GM06990 (cell line): ENCODE measurements around the gene P2RY13.

Experiments used
- DNase-seq: peaks from one replicate; pipeline ENCODE4 v3.0.0-alpha.2; 2011; ENCODE audit not compliant: insufficient read length; ENCODE audit errors: extremely low read depth
- H3K27me3 ChIP-seq: replicated peaks from 2 replicates; pipeline ENCODE4 v1.6.0; 2011; ENCODE audit warnings: low read length; ENCODE audit not compliant: control insufficient read depth, insufficient read depth
- H3K36me3 ChIP-seq: 2 replicates; pipeline ENCODE4 v1.5.1; 2011; ENCODE audit warnings: low read length; ENCODE audit not compliant: control insufficient read depth, insufficient read depth
- H3K4me3 ChIP-seq: replicated peaks from 2 replicates; pipeline ENCODE4 v1.5.1; 2011; ENCODE audit warnings: low read depth, mild to moderate bottlenecking, control low read depth, low read length
- TF ChIP-seq, protein P1 (sequence below): IDR thresholded peaks from 2 replicates; pipeline ENCODE4 v1.5.1; 2011; ENCODE audit warnings: low read length, control low read depth, mild to moderate bottlenecking, inconsistent platforms; ENCODE audit not compliant: insufficient read depth, poor library complexity, severe bottlenecking

Gene P2RY13

DNA sequence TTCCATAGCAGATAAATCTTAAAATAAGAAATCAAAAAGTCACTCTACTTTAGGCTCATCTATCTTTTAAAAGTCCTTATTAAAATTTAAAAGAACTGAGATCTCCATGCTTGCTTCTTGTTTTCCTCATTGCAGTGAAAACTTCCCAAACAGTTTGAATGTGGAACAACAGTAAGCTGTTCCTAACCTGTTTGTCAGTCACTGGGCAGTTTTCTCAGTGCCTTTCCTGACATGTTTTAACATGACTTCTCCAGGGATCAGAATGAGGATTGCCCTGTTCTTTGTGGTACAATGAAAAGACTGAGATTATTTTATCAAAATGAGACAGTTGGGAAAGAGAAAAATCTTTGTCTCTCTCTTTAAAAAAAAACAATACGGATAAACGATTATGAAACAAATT lies 13.5 kb downstream of the P2RY13 start:
- TF ChIP-seq, protein P1, sequence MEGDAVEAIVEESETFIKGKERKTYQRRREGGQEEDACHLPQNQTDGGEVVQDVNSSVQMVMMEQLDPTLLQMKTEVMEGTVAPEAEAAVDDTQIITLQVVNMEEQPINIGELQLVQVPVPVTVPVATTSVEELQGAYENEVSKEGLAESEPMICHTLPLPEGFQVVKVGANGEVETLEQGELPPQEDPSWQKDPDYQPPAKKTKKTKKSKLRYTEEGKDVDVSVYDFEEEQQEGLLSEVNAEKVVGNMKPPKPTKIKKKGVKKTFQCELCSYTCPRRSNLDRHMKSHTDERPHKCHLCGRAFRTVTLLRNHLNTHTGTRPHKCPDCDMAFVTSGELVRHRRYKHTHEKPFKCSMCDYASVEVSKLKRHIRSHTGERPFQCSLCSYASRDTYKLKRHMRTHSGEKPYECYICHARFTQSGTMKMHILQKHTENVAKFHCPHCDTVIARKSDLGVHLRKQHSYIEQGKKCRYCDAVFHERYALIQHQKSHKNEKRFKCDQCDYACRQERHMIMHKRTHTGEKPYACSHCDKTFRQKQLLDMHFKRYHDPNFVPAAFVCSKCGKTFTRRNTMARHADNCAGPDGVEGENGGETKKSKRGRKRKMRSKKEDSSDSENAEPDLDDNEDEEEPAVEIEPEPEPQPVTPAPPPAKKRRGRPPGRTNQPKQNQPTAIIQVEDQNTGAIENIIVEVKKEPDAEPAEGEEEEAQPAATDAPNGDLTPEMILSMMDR = no peak
- no peak overlapping the region for H3K4me3 ChIP-seq
- DNase-seq = no peak

DNA sequence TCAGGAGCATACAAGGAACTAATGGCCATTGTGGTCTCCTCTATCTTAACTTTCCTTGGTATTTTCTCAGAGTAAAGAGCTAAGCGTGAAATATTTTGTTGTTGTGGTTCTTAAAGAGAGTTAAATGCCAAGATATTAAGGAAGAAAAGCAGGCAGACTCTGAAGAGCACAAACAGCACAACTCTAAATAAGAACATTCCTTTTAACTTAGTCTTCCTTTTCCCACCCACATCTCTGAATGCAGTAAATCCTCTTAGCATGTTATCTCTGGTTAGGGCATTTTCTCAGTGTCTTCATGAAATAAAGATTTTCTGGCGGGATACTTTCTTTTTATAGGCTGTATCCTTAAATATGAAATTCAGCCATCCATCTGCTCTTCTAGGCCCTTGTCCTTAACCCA lies 14.2 kb downstream of the P2RY13 start:
- no peaks in the 10 kb centered on the region for H3K36me3 ChIP-seq
- no peak overlapping the region for H3K4me3 ChIP-seq
- no peak for DNase-seq

More for the DNA sequence above, 13.5 kb downstream of the P2RY13 start:
- Histone ChIP-seq H3K36me3 (no peaks in the 10 kb centered on the region), H3K27me3 (no peaks in the 10 kb centered on the region; the same call in 1 of the 2 replicates)

DNA sequence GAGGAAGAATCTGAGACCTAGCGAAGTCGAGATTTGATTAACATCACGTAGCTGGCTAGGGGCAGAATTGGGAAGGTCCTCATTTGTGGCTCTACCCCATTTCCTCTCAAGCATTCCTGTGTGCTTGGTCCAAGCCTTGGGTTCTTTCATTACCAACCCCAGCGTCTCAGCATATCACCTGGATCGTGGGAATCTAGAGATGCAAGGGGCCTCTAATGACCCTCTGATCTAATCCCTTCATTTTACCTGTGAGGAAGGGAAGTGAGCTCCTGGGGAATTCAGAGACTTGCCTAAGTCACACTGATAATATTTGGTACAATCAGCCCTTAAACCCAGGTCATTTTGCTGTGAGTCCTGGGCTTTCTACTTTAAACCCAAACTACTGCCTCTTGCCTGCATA lies 14.8 kb downstream of the P2RY13 start:
- TF ChIP-seq, protein P1 = no peak
- Histone ChIP-seq H3K27me3 (no peaks in the 10 kb centered on the region; the same call in 1 of the 2 replicates), H3K4me3 (no peak overlapping the region), H3K36me3 (no peaks in the 10 kb centered on the region)
- DNase-seq = no peak

More for the DNA sequence above, 14.2 kb downstream of the P2RY13 start:
- TF ChIP-seq, protein P1 = no peak
- no peaks in the 10 kb centered on the region; the same call in 1 of the 2 replicates for H3K27me3 ChIP-seq

DNA sequence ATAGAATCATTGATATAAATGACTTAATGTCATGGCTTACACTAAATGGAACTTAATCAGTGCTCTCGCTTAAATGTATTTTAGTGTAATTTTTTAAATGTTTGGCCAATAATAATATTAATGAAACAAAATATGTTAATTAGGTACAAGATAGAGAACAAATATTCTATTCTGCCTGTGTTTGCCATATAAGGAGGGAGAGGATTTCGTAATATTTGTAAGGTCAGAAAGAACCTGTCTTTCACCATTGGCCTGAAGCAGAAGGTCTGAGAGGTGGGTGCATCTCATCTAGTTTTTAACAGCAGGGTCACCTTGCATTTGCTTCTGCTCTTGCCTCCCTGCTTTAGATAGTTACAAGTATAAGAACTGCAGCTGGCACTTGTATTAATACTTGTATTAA lies 15.2 kb downstream of the P2RY13 start:
- no peak overlapping the region for H3K4me3 ChIP-seq
- no peaks in the 10 kb centered on the region; the same call in 1 of the 2 replicates for H3K27me3 ChIP-seq
- no peak for DNase-seq
- TF ChIP-seq, protein P1 = no peak
- no peaks in the 10 kb centered on the region for H3K36me3 ChIP-seq

DNA sequence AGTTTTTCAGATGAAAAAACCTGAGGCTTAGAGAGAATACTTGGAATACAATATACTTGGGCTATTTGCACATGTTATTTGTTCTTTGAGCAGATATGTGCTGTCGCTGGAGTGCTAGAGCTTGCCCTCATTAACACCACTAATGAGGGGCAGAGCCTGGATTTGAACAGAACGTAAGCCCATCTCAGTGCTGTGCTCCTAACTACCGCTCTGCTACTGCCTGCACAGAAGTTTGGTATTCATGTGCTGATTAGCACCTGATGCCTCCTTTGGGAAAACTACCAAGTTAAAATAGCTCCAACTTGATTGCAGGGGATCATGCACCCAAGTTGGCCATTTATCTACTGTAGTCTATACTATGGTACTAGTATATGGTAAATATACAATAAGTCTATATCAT lies 16.4 kb downstream of the P2RY13 start:
- Histone ChIP-seq H3K36me3 (no peaks in the 10 kb centered on the region), H3K4me3 (no peak overlapping the region), H3K27me3 (no peaks in the 10 kb centered on the region; the same call in 1 of the 2 replicates)
- TF ChIP-seq, protein P1 = no peak
- DNase-seq = no peak

DNA sequence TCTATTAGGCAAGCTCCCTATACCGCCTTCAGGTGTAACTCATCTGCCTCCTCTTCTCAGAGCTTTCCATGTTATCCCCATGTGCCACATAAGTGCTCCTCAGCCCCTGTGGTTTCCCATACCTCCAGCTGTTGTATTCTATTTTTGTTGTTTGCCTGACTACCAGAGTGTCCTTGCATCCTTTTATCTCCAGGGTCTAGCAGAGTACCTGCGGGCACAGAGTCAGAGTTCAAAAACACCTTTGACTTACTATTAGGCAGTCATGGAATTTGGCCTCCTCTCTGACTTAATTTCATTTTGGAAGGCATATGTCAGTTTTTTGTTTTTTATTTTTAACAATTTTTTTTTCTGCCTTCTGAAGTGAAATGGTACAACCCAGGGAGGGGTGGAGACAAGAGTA lies 19.8 kb downstream of the P2RY13 start:
- no peaks in the 10 kb centered on the region; the same call in 1 of the 2 replicates for H3K27me3 ChIP-seq
- no peaks in the 10 kb centered on the region for H3K36me3 ChIP-seq
- TF ChIP-seq, protein P1 = no peak
- DNase-seq = no peak
- no peak overlapping the region for H3K4me3 ChIP-seq
